ENCODE measurements around the gene DTWD1.
A peak's percentile ranks its signal among the peaks of the same experiment; 100 is the strongest.

The DTWD1 gene

DNA sequence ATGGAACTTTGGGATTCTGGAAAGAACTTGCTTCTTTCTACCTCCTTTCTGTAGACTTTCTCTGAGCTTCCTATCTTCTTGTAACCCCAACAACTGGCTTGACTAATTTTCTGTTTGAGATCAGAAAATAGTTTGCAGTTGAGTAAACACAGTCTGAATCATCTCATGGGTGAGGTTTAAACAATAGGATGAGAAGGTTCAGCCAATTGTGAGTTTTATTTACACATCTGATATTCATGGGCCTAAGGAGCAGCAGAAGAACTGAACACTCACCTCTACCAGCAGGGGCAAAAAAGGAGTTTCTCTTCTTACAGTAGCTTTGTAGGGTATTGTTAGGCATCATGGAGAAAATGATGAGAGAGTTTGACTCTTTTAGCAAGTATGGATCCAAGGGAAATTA, 54.2 kb downstream of the DTWD1 start:
- H4K91ac ChIP-seq (ENCODE audit: low read length) = no peak overlapping the region
- no peak overlapping the region for H2AFZ ChIP-seq (ENCODE audit: low read depth, low read length)
- no peak overlapping the region for H3K23ac ChIP-seq (ENCODE audit: low read length in 2 of 2)
- no peak overlapping the region for H3K4me3 ChIP-seq (ENCODE audit: insufficient read depth in 1 of 2, low read depth in 1 of 2, low read length in 2 of 2)
- no peak overlapping the region for H2BK15ac ChIP-seq (ENCODE audit: low read depth, poor library complexity, severe bottlenecking)
- H2BK5ac ChIP-seq (ENCODE audit: low read depth, low read length, poor library complexity, severe bottlenecking) = no peak overlapping the region
- no peaks in the 10 kb centered on the region for H3K9me3 ChIP-seq (ENCODE audit: control insufficient read depth, low read length)
- no peaks in the 10 kb centered on the region for H3K36me3 ChIP-seq (ENCODE audit: control insufficient read depth in 1 of 2, insufficient read depth in 2 of 2, low read depth in 1 of 2, low read length in 2 of 2)
- DNase-seq = peak; percentile 60
- no peak overlapping the region for H3K27ac ChIP-seq (ENCODE audit: low read length, poor library complexity, severe bottlenecking)
- no peak overlapping the region for H3K4me2 ChIP-seq (ENCODE audit: low read length, poor library complexity, severe bottlenecking)
- no peak overlapping the region for H3K18ac ChIP-seq (ENCODE audit: low read depth in 1 of 2, low read length in 2 of 2)
- H3K9ac ChIP-seq (ENCODE audit: low read length) = peak overlapping the region; percentile 90
- no peaks in the 10 kb centered on the region for H3K79me1 ChIP-seq (replicated peaks; ENCODE audit: low read length, poor library complexity, severe bottlenecking)
- H3K4me1 ChIP-seq (ENCODE audit: control insufficient read depth, insufficient read depth, low read depth, low read length) = no peaks in the 10 kb centered on the region
- H3K27me3 ChIP-seq (ENCODE audit: control insufficient read depth in 1 of 2, insufficient read depth in 1 of 2, low read length in 2 of 2) = no peaks in the 10 kb centered on the region
- no peak overlapping the region for H2BK12ac ChIP-seq (ENCODE audit: low read length in 2 of 2)
- no peak overlapping the region for H3K14ac ChIP-seq (ENCODE audit: low read length in 2 of 2)
- H2AK5ac ChIP-seq (ENCODE audit: low read length, severe bottlenecking) = no peak overlapping the region
- no peak overlapping the region for H4K8ac ChIP-seq (ENCODE audit: low read length)
- H2BK120ac ChIP-seq (ENCODE audit: low read depth, low read length) = no peak overlapping the region
- H3K4ac ChIP-seq (ENCODE audit: low read depth in 1 of 2, low read length in 2 of 2) = no peak overlapping the region

- H2BK120ac ChIP-seq (ENCODE audit: low read depth, low read length) = no peak overlapping the region
- H3K9ac ChIP-seq (ENCODE audit: low read length) = no peak overlapping the region
- H3K79me1 ChIP-seq (replicated peaks; ENCODE audit: low read length, poor library complexity, severe bottlenecking) = no peaks in the 10 kb centered on the region
- H3K4me2 ChIP-seq (ENCODE audit: low read length, poor library complexity, severe bottlenecking) = no peak overlapping the region
- no peak overlapping the region for H3K14ac ChIP-seq (ENCODE audit: low read length in 2 of 2)
- H2BK5ac ChIP-seq (ENCODE audit: low read depth, low read length, poor library complexity, severe bottlenecking) = no peak overlapping the region
- no peak overlapping the region for H3K4ac ChIP-seq (ENCODE audit: low read depth in 1 of 2, low read length in 2 of 2)
- no peak overlapping the region for H2BK15ac ChIP-seq (ENCODE audit: low read depth, poor library complexity, severe bottlenecking)
- no peak overlapping the region for H3K23ac ChIP-seq (ENCODE audit: low read length in 2 of 2)
- H3K27ac ChIP-seq (ENCODE audit: low read length, poor library complexity, severe bottlenecking) = no peak overlapping the region
- DNase-seq = no peak
- no peak overlapping the region for H4K8ac ChIP-seq (ENCODE audit: low read length)
- no peak overlapping the region for H4K91ac ChIP-seq (ENCODE audit: low read length)
- H3K9me3 ChIP-seq (ENCODE audit: control insufficient read depth, low read length) = no peaks in the 10 kb centered on the region
- no peaks in the 10 kb centered on the region for H3K27me3 ChIP-seq (ENCODE audit: control insufficient read depth in 1 of 2, insufficient read depth in 1 of 2, low read length in 2 of 2)
- H3K18ac ChIP-seq (ENCODE audit: low read depth in 1 of 2, low read length in 2 of 2) = no peak overlapping the region
- H2BK12ac ChIP-seq (ENCODE audit: low read length in 2 of 2) = no peak overlapping the region
- 95% methylated on average over 4 of the region's 4 CpGs for WGBS
- H2AFZ ChIP-seq (ENCODE audit: low read depth, low read length) = no peak overlapping the region
- no peak overlapping the region for H2AK5ac ChIP-seq (ENCODE audit: low read length, severe bottlenecking)
- no peaks in the 10 kb centered on the region for H3K36me3 ChIP-seq (ENCODE audit: control insufficient read depth in 1 of 2, insufficient read depth in 2 of 2, low read depth in 1 of 2, low read length in 2 of 2)
- no peaks in the 10 kb centered on the region for H3K4me1 ChIP-seq (ENCODE audit: control insufficient read depth, insufficient read depth, low read depth, low read length)
- no peak overlapping the region for H3K4me3 ChIP-seq (ENCODE audit: insufficient read depth in 1 of 2, low read depth in 1 of 2, low read length in 2 of 2)
Measured at GRCh38 chr15:49678655-49679054, 57.8 kb downstream of the DTWD1 start.

DNA sequence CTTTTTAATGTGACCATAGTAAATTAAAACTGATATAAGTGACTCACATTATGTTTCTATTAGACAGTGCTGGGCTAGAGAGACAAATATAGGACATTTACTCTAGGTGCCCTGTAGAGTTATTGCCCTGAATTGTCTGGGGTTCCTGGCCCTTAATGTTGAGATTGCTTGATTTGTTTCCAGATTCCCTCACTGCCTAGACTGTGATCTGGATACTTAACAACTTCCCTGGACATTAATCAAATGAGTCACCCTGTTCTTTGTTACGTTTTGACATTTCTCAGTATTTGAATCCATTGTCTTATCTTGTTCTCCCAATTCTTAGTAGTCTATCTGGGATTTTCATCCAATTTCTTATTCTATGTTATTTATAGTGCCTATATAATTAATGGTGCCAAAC, 65.8 kb downstream of the DTWD1 start:
- DNase-seq = peak; percentile 45
- no peak overlapping the region for H3K27ac ChIP-seq (ENCODE audit: low read length, poor library complexity, severe bottlenecking)
- no peak overlapping the region for H2BK120ac ChIP-seq (ENCODE audit: low read depth, low read length)
- no peak overlapping the region for H2BK15ac ChIP-seq (ENCODE audit: low read depth, poor library complexity, severe bottlenecking)
- H3K4ac ChIP-seq (ENCODE audit: low read depth in 1 of 2, low read length in 2 of 2) = no peak overlapping the region
- H2AFZ ChIP-seq (ENCODE audit: low read depth, low read length) = no peak overlapping the region
- WGBS = 0% methylated on average over 1 of the region's 1 CpG
- H3K4me2 ChIP-seq (ENCODE audit: low read length, poor library complexity, severe bottlenecking) = no peak overlapping the region
- no peak overlapping the region for H3K18ac ChIP-seq (ENCODE audit: low read depth in 1 of 2, low read length in 2 of 2)
- H3K79me1 ChIP-seq (replicated peaks; ENCODE audit: low read length, poor library complexity, severe bottlenecking) = no peaks in the 10 kb centered on the region
- no peak overlapping the region for H3K14ac ChIP-seq (ENCODE audit: low read length in 2 of 2)
- H3K4me3 ChIP-seq (ENCODE audit: insufficient read depth in 1 of 2, low read depth in 1 of 2, low read length in 2 of 2) = no peak overlapping the region
- no peak overlapping the region for H4K8ac ChIP-seq (ENCODE audit: low read length)
- no peak overlapping the region for H2BK5ac ChIP-seq (ENCODE audit: low read depth, low read length, poor library complexity, severe bottlenecking)
- no peaks in the 10 kb centered on the region for H3K36me3 ChIP-seq (ENCODE audit: control insufficient read depth in 1 of 2, insufficient read depth in 2 of 2, low read depth in 1 of 2, low read length in 2 of 2)
- H2AK5ac ChIP-seq (ENCODE audit: low read length, severe bottlenecking) = no peak overlapping the region
- H3K27me3 ChIP-seq (ENCODE audit: control insufficient read depth in 1 of 2, insufficient read depth in 1 of 2, low read length in 2 of 2) = no peaks in the 10 kb centered on the region
- H3K9ac ChIP-seq (ENCODE audit: low read length) = no peak overlapping the region
- H4K91ac ChIP-seq (ENCODE audit: low read length) = no peak overlapping the region
- H2BK12ac ChIP-seq (ENCODE audit: low read length in 2 of 2) = no peak overlapping the region
- H3K9me3 ChIP-seq (ENCODE audit: control insufficient read depth, low read length) = no peaks in the 10 kb centered on the region
- H3K23ac ChIP-seq (ENCODE audit: low read length in 2 of 2) = no peak overlapping the region
- H3K4me1 ChIP-seq (ENCODE audit: control insufficient read depth, insufficient read depth, low read depth, low read length) = no peaks in the 10 kb centered on the region

DNA sequence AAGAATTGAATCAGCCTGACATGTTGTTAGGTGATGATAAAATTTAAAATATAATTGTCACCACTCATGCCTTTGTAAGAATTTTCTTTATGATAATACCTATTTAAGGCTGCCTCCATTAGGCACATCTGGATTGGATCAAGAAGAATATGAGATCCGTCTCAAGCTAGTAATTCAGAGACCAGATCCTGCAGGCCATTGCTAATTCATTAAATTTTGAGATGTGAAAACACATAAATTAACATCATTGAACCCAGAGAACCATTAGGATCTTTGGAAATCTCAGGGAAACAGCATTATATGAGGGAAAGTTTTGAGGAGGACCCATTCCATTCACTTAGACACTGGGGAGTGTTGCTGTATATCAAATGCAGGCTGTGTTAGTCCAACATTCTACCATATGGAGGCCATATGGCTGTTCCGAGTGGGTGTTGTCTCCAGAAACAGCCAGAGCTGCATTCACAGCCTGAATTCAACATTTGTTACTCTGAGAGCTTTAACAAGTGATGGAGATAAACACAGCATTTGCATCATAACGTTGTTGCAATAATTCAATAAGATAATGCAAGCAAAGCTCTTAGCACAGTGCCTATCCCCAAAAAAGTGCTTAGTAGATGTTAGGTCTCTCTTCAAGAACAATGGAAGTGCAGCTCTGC, 67.4 kb downstream of the DTWD1 start:
- Histone ChIP-seq H3K4ac (ENCODE audit: low read depth in 1 of 2, low read length in 2 of 2) (no peak overlapping the region), H3K18ac (ENCODE audit: low read depth in 1 of 2, low read length in 2 of 2) (no peak overlapping the region), H2AFZ (ENCODE audit: low read depth, low read length) (no peak overlapping the region), H3K14ac (ENCODE audit: low read length in 2 of 2) (no peak overlapping the region), H3K4me3 (ENCODE audit: insufficient read depth in 1 of 2, low read depth in 1 of 2, low read length in 2 of 2) (no peak overlapping the region), H3K9ac (ENCODE audit: low read length) (no peak overlapping the region), H3K4me1 (ENCODE audit: control insufficient read depth, insufficient read depth, low read depth, low read length) (no peaks in the 10 kb centered on the region), H2BK5ac (ENCODE audit: low read depth, low read length, poor library complexity, severe bottlenecking) (no peak overlapping the region), H3K27me3 (ENCODE audit: control insufficient read depth in 1 of 2, insufficient read depth in 1 of 2, low read length in 2 of 2) (no peaks in the 10 kb centered on the region), H2AK5ac (ENCODE audit: low read length, severe bottlenecking) (no peak overlapping the region), H2BK12ac (ENCODE audit: low read length in 2 of 2) (no peak overlapping the region), H3K27ac (ENCODE audit: low read length, poor library complexity, severe bottlenecking) (no peak overlapping the region), H4K8ac (ENCODE audit: low read length) (no peak overlapping the region), H4K91ac (ENCODE audit: low read length) (no peak overlapping the region), H3K79me1 (replicated peaks; ENCODE audit: low read length, poor library complexity, severe bottlenecking) (no peaks in the 10 kb centered on the region), H2BK15ac (ENCODE audit: low read depth, poor library complexity, severe bottlenecking) (no peak overlapping the region), H3K4me2 (ENCODE audit: low read length, poor library complexity, severe bottlenecking) (no peak overlapping the region), H2BK120ac (ENCODE audit: low read depth, low read length) (no peak overlapping the region), H3K23ac (ENCODE audit: low read length in 2 of 2) (no peak overlapping the region), H3K9me3 (ENCODE audit: control insufficient read depth, low read length) (no peaks in the 10 kb centered on the region), H3K36me3 (ENCODE audit: control insufficient read depth in 1 of 2, insufficient read depth in 2 of 2, low read depth in 1 of 2, low read length in 2 of 2) (no peaks in the 10 kb centered on the region)
- DNase-seq = no peak
- 85% methylated on average over 2 of the region's 3 CpGs for WGBS
